IPS-NIHi7 (cell line): Measurements from ENCODE around the gene LRRC58.

Experiments used
- DNase-seq: peaks from one replicate; pipeline ENCODE4 v3.0.0; 2012; ENCODE audit warnings: mixed read lengths; ENCODE audit errors: extremely low spot score

The LRRC58 gene

DNA sequence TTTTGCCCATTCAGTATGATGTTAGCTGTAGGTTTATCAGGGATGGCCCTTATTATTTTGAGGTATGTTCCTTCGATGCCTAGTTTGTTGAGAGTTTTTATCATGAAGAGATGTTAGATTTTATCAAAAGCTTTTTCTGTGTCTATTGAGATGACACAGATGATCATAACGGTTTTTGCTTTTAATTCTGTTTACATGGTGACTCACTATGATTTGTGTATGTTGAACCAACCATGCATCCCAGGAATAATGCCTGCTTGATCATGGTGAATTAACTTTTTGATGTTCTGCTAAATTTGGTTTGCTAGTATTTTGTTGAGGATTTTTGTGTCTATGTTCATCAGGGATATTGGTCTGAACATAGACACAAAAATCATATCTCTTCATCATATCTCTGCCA, 72.4 kb downstream of the LRRC58 start:
- DNase-seq: no peak

DNA sequence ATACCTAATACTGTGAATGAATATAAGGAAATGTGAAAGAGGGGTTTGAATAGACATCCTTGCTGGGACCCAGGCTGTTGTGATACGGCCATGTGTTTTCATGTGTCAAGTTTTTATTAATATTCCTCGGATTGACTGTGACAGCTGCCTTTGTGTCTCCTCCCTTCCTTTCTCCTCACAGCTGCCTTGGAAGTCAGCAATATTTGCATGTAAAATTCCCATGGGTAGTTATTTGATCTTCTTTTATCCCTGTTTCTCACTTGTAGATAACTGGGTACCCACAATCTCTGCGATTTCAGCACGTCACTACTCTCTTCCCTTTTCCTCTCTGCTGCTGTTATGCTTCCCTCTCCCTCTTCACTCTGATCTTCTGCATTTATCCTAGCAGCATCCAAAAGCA, 73.5 kb downstream of the LRRC58 start:
- no peak for DNase-seq

DNA sequence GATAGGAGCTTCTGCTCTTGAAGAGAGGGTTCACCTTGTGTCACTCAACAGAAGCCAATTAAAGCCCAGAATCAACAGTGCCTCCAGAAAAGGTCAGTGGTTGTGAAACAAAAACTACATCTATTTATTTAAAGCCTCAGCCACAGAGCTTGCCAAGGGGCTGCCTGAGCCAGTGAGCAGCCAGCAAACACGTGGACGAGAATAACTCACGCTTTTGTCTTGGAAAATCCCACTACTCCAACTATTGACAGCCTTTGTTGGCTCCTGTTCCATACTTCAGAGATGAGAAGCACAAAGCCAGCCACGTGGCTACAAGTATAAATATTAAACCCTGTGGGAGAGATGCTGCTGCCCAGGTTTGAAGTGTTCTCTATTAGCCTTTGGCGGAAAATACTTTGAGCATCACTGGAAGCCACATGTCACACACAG, 74.4 kb downstream of the LRRC58 start:
- DNase-seq: no peak
